Transverse colon (tissue), 3 donors: ENCODE measurements around the gene KRTAP1-3.

ENCODE experiments used
- CTCF ChIP-seq, 5 experiments: fragments of 200-600 bp in 3 of 5; fragments of 450-650 bp in 2 of 5; sonication (generic) in 3 of 5; IDR thresholded peaks; 1 replicate in 2 of 5; 2 replicates in 3 of 5; pipeline ENCODE4 v1.5.1; 2016 to 2017; ENCODE audit warnings: antibody characterized with exemption in 5 of 5, inconsistent platforms in 3 of 5, mild to moderate bottlenecking in 2 of 5, moderate library complexity in 1 of 5
- POLR2A ChIP-seq: fragments of 450-650 bp; IDR thresholded peaks from one replicate; pipeline ENCODE4 v1.6.1; 2016; ENCODE audit warnings: antibody characterized with exemption, mild to moderate bottlenecking, moderate library complexity

GRCh38 chr17:41001795-41002194, 32.9 kb downstream of the KRTAP1-3 start:
- TF ChIP-seq CTCF (IDR thresholded peaks at IDR 0.05) (no peak), POLR2A (no peak)
